Left hindlimb (tissue), 1 donor: ENCODE data around the gene SMIM35.

ENCODE experiments used
- DNase-seq: peaks from one replicate; pipeline ENCODE4 v3.0.0-alpha.2; 2018

Gene SMIM35

DNA sequence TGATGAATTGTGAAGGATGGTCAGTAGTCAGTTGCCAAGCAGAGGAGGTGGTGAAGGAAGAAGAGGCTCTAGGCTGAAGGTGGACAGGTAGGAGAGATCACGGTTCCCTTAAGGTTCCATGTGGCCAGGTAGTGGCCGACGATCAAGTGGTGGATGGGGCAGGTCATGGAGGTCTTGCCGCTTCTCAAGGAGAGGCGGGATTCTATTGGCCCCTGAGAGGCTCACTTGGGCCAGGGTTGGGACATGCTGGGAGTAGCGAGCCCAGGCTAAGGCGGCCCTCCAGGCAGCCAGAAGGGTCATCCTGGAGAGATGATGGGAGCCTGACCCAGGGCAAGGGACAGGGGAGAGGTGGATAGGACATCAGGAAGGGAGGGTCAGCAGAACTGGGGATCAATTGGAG, 30.8 kb downstream of the SMIM35 start:
- DNase-seq, result no peak

DNA sequence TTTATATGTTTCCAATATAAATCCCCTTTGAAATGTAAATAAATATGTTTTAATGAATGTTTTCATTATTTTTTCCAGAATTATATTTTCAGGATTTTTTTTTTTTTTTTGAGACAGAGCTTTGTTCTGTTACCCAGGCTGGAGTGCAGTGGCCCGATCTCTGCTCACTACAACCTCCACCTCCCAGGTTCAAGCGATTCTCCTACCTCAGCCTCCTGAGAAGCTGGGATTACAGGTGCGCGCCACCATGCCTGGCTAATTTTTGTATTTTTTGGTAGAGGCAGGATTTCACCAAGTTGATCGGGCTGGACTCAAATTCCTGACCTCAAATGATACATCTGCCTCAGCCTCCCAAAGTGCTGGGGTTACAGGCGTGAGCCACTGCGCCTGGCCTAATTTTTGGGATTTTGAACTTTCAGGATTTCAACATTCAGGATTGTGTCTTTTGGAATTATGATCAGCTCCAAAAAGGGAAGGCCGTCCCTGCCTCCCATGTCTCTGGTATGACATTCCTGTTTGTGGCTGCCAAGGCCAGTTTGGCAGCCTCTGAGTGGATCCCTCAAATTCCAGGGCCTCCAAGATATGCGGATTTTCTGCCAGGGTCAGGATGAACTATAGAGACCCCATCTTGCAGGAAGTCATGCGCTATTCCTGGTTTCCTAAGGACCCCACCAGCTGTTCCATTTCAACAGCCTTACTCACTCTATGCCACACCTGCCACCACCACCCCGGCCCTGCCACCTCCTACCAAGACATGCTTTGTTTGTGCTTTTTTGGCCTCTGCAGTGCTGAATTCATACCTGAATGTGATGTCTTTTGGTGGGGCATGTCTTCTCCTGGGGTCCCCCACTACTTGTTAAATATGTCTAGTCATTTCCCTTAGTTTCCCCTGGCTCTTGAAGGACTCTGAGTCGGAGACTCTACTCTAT, 31.8 kb downstream of the SMIM35 start:
- no peak for DNase-seq

GRCh38 chr11:118052581-118053206, 34.1 kb downstream of the SMIM35 start:
- DNase-seq, result no peak

- DNase-seq, result no peak
Measured at GRCh38 chr11:118051611-118052461, 34.9 kb downstream of the SMIM35 start.

GRCh38 chr11:118051136-118051610, 35.6 kb downstream of the SMIM35 start:
- DNase-seq, result no peak

GRCh38 chr11:118050208-118050891, 36.4 kb downstream of the SMIM35 start:
- DNase-seq, result no peak

GRCh38 chr11:118049771-118050170, 37.0 kb downstream of the SMIM35 start:
- no peak for DNase-seq

- no peak for DNase-seq
Measured at GRCh38 chr11:118048472-118049370, 38.0 kb downstream of the SMIM35 start.

GRCh38 chr11:118047749-118048148, 39.0 kb downstream of the SMIM35 start:
- no peak for DNase-seq

GRCh38 chr11:118046964-118047700, 39.6 kb downstream of the SMIM35 start:
- DNase-seq, result no peak

DNA sequence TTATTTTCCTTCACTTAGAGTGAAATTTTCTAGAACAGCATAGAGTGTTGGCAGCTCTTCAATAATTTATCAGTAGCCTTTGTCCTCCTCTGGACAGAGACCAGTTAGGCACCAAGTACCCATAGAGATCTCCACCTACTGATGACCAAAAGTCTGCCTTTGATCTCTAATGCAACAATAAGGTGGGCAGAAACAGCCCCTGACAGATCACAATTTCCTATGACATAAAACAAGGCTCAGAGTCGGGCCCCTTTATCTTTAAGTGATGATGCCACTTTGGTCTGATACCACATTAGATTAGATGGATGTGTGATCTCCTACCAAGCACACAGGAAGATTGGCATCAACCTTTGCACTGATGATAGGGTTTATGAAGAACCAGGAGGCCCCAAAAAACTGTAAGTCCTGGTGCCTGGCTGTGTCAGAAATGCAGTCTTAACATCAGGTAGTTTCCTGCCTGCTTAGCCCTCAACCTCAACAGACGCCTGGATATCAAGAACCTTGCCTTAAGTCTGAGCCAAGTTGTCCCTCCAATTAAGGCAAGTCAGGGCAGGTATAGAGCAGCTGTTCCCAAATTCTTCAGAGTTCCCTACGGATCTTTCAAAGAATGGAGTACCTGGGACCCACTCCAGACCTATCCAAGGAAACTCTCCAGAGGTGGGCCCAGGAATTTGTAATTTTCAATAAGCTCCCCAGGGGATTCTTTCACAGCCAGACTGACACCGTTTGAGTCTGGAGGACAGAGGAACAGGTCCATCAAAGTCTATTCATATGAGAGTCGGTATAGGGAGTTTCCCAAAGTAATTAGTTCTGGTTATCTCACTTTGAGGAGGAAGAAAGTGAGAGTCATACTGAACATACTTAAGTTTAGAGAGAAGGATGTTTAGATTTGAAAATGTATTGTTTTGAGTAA, 40.5 kb downstream of the SMIM35 start:
- no peak for DNase-seq

GRCh38 chr11:118045191-118045590, 41.6 kb downstream of the SMIM35 start:
- no peak for DNase-seq

DNA sequence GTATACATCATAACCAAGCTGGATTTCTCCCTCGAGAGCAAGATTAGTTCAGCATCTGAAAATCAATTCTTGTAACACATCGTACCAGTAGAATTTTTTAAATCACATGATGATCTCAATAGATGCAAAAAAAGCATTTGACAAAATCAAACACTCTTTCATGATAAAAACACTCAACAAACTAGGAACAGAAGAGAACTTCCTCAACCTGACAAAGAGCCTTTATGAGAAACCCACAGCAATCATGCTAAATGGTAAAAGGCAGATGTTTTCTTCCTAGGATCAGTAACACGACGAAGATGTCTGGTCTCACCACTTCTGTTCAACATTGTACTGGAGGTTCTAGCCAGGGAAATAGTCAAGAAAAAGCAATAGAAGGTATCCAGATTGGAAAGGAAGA, 44.0 kb downstream of the SMIM35 start:
- DNase-seq, result no peak

- DNase-seq, result no peak
Measured at GRCh38 chr11:118042141-118042540, 44.6 kb downstream of the SMIM35 start.

DNA sequence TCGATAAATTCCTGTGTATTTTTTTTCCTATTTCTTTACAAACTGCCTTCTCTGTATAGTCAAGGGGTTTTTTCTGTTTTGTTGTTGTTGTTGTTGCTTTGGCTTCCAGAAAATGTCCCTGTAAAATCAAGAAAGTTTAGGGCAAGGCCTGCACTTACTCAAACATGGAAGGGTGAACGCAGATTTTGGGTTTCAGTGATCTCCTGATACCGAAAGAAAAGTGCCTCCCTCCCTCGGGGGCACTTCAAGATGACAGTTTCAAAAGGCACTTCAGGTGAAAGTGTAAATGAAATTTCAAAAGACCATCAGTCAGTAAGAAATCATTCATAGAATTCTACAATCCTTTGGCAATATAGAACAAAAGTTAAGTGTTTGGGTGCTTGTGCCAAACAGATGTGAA, 53.3 kb downstream of the SMIM35 start:
- no peak for DNase-seq

GRCh38 chr11:118028626-118029025, 58.1 kb downstream of the SMIM35 start:
- no peak for DNase-seq

DNA sequence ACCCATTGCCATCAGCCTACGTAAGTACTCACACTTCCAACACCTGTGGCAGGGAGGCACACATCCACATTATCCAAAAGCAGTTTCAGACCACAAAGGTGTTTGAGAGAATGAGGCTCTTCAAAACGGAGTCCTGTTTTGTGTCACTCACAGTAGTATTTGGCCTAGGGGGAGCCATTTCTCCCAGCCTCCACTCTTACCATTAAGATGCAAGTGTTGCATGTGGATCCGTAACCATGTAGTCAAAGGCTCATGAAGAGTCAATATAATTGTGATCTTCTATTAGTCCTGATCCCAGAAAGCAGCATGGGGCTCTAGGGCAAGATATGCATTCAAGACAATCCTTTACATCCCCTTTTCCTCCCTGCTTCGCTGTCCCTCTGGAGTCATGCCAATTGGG, 59.1 kb downstream of the SMIM35 start:
- DNase-seq, result no peak

- no peak for DNase-seq
Measured at GRCh38 chr11:118021146-118021545, 65.6 kb downstream of the SMIM35 start.

DNA sequence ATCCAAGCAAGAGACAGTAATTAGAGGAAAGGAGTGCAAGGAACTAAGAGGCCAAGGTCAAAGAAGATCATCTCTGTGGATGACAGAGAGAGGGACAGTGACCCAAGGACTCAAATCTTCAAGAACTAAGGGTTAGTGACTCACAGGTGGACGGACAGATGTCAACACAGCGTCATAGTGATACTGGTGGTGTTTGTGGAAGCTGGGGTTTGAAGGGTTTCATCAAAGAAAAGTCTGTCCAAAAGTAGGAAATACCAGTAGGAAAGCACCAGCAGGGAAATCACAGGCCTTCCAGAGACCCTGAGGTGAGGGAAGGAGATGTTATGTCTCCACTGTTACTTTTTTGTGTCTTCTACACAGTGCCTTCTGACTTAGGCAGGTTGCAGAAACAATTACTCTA, 68.4 kb downstream of the SMIM35 start:
- DNase-seq, result no peak
